ENCODE measurements around the gene FRMPD4. TPM values are rescaled to one million over a fixed set of nuclear protein-coding genes. Genes with fewer than 3 reads are reported as not detected.

FRMPD4 gene
- total and polyA plus RNA-seq, 9 donors = 0.01 to 0.20 (median 0.05) TPM; not detected in 6

GRCh38 chrX:12378253-12378652, 240.0 kb downstream of the FRMPD4 start:
- no peak overlapping the region for H3K27ac ChIP-seq
- TF ChIP-seq EP300 (IDR thresholded peaks at IDR 0.05) = no peak
- no peak for TF ChIP-seq CTCF (IDR thresholded peaks at IDR 0.05)
- no peak for TF ChIP-seq POLR2A (IDR thresholded peaks at IDR 0.05)
- H3K4me1 ChIP-seq (ENCODE audit: insufficient read depth) = no peaks in the 10 kb centered on the region
- intact Hi-C loops (cut with DNase I) = no loop called here
- 83 to 86% (median 85%) methylated on average over 7 of the region's 7 CpGs for WGBS, 3 donors
- no peaks in the 10 kb centered on the region for H3K36me3 ChIP-seq
- no peaks in the 10 kb centered on the region for H3K27me3 ChIP-seq
- H3K9me3 ChIP-seq = no peaks in the 10 kb centered on the region
- no peak for DNase-seq
- H3K4me3 ChIP-seq = no peak overlapping the region

GRCh38 chrX:12378706-12379105, 240.4 kb downstream of the FRMPD4 start:
- no peaks in the 10 kb centered on the region for H3K9me3 ChIP-seq
- WGBS, 3 donors = 53 to 66% (median 62%) methylated on average over 1 of the region's 1 CpG
- DNase-seq = no peak
- no peaks in the 10 kb centered on the region for H3K27me3 ChIP-seq
- intact Hi-C loops (cut with DNase I) = no loop called here
- no peaks in the 10 kb centered on the region for H3K4me1 ChIP-seq (ENCODE audit: insufficient read depth)
- H3K36me3 ChIP-seq = no peaks in the 10 kb centered on the region
- H3K4me3 ChIP-seq = no peak overlapping the region
- TF ChIP-seq EP300 (IDR thresholded peaks at IDR 0.05) = no peak
- no peak for TF ChIP-seq POLR2A (IDR thresholded peaks at IDR 0.05)
- no peak for TF ChIP-seq CTCF (IDR thresholded peaks at IDR 0.05)
- no peak overlapping the region for H3K27ac ChIP-seq

GRCh38 chrX:12379671-12380070, 241.4 kb downstream of the FRMPD4 start:
- 67 to 81% (median 69%) methylated on average over 3 of the region's 3 CpGs for WGBS, 3 donors
- H3K27me3 ChIP-seq = no peaks in the 10 kb centered on the region
- intact Hi-C loops (cut with DNase I) = no loop called here

GRCh38 chrX:12383196-12383595, 244.9 kb downstream of the FRMPD4 start:
- TF ChIP-seq POLR2A (IDR thresholded peaks at IDR 0.05) (no peak), CTCF (IDR thresholded peaks at IDR 0.05) (no peak), EP300 (IDR thresholded peaks at IDR 0.05) (no peak)
- no peak for DNase-seq
- no peaks in the 10 kb centered on the region for H3K4me1 ChIP-seq (ENCODE audit: insufficient read depth)
- no peak overlapping the region for H3K27ac ChIP-seq
- WGBS, 3 donors = 38 to 59% (median 54%) methylated on average over 2 of the region's 2 CpGs
- H3K36me3 ChIP-seq = no peaks in the 10 kb centered on the region
- intact Hi-C loops (cut with DNase I) = no loop called here
- no peaks in the 10 kb centered on the region for H3K9me3 ChIP-seq
- H3K27me3 ChIP-seq = no peaks in the 10 kb centered on the region
- H3K4me3 ChIP-seq = no peak overlapping the region

More at GRCh38 chrX:12379671-12380070, 241.4 kb downstream of the FRMPD4 start:
- no peak overlapping the region for H3K27ac ChIP-seq
- no peaks in the 10 kb centered on the region for H3K9me3 ChIP-seq
- TF ChIP-seq POLR2A (IDR thresholded peaks at IDR 0.05) (no peak), CTCF (IDR thresholded peaks at IDR 0.05) (no peak), EP300 (IDR thresholded peaks at IDR 0.05) (no peak)
- H3K4me1 ChIP-seq (ENCODE audit: insufficient read depth) = no peaks in the 10 kb centered on the region
- no peaks in the 10 kb centered on the region for H3K36me3 ChIP-seq
- DNase-seq = no peak
- no peak overlapping the region for H3K4me3 ChIP-seq
